ENCODE results near the gene ETS1. TPM values are rescaled to one million over a fixed set of nuclear protein-coding genes. Genes with fewer than 3 reads are reported as not detected.

The ETS1 gene
- total RNA-seq, 1 experiment from 2014 or later: 29.9 TPM

GRCh38 chr11:128620309-128621100 is 33.1 kb upstream of the ETS1 start:
- no peak overlapping the region for H2AFZ ChIP-seq (ENCODE audit: low read length)
- no peak overlapping the region for H3K18ac ChIP-seq (ENCODE audit: insufficient read length, low read depth, low read length)
- no peak overlapping the region for H2BK12ac ChIP-seq (ENCODE audit: insufficient read length, low read depth, low read length)
- H3K27ac ChIP-seq (ENCODE audit: insufficient read length, low read depth, low read length): no peak overlapping the region
- H4K5ac ChIP-seq (ENCODE audit: insufficient read length, low read depth, low read length): no peak overlapping the region
- no peak overlapping the region for H2BK20ac ChIP-seq (ENCODE audit: low read depth, low read length, poor library complexity, severe bottlenecking)
- H3K27me3 Mint-ChIP-seq (ENCODE audit: low read depth): peaks cover 63% of the 10 kb centered on the region
- no peak overlapping the region for H2AK5ac ChIP-seq (ENCODE audit: insufficient read length, low read length)
- no peak overlapping the region for H3K27ac Mint-ChIP-seq
- no peaks in the 10 kb centered on the region for H3K23me2 ChIP-seq (ENCODE audit: insufficient read length, low read depth, low read length, poor library complexity, severe bottlenecking)
- no peaks in the 10 kb centered on the region; a peak in 1 of 7 replicates for H3K36me3 Mint-ChIP-seq (ENCODE audit: insufficient read depth in 1 of 3, low read depth in 3 of 3)
- no peak for DNase-seq
- no peak for TF ChIP-seq CTCF (conservative IDR thresholded peaks at IDR 0.05)
- no peaks in the 10 kb centered on the region for H3K9me3 Mint-ChIP-seq
- no peak overlapping the region for H4K8ac ChIP-seq (replicated peaks; ENCODE audit: insufficient read length, low read depth, low read length)
- H3K4me3 Mint-ChIP-seq: no peak overlapping the region; a peak in 1 of 5 replicates
- no peak overlapping the region for H2BK15ac ChIP-seq (ENCODE audit: low read depth, low read length)
- peaks cover 31 to 40% of the 10 kb centered on the region in 2 experiments for H3K4me1 Mint-ChIP-seq
- no peak overlapping the region for H2BK120ac ChIP-seq (ENCODE audit: low read depth, low read length, poor library complexity, severe bottlenecking)
- no peaks in the 10 kb centered on the region for H3K79me2 ChIP-seq (ENCODE audit: insufficient read depth, low read length)
- no peaks in the 10 kb centered on the region for H3K79me1 ChIP-seq (ENCODE audit: insufficient read depth, low read depth, low read length, poor library complexity, severe bottlenecking)
- no peak overlapping the region for H3K14ac ChIP-seq (ENCODE audit: insufficient read depth, low read length)
- H3K4ac ChIP-seq (ENCODE audit: low read depth, low read length): no peak overlapping the region
- H3K23ac ChIP-seq (ENCODE audit: insufficient read length, low read depth, low read length): no peak overlapping the region
- no peak overlapping the region for H3K56ac ChIP-seq (ENCODE audit: insufficient read length, low read depth, low read length)
- H3K9me3 ChIP-seq (ENCODE audit: control insufficient read depth, low read depth, low read length): no peaks in the 10 kb centered on the region
- no peak overlapping the region for H3K9ac ChIP-seq (ENCODE audit: extremely low read depth, insufficient read length, low read length)
- H3K4me2 ChIP-seq (ENCODE audit: insufficient read depth, insufficient read length, low read length): no peak overlapping the region
- no peaks in the 10 kb centered on the region for H4K20me1 ChIP-seq (ENCODE audit: control insufficient read depth, insufficient read depth, insufficient read length)
- H4K91ac ChIP-seq (ENCODE audit: insufficient read length, low read depth, low read length): no peak overlapping the region
- WGBS (ENCODE audit: extremely low coverage, insufficient read length, low lambda C conversion rate): no CpG with 5 or more reads among the region's 9 CpGs
- H2BK5ac ChIP-seq (ENCODE audit: insufficient read length, low read length): no peak overlapping the region
- no peaks in the 10 kb centered on the region; the same call in 1 of the 2 replicates for H3K27me3 ChIP-seq (ENCODE audit: insufficient read depth, low read length)
- no peak overlapping the region for H3T11ph ChIP-seq (ENCODE audit: low read length)
- peaks cover 2% of the 10 kb centered on the region; the same call in 1 of the 2 replicates for H3K4me1 ChIP-seq (ENCODE audit: insufficient read depth, low read length)

Data from H9 (cell line).